SK-N-SH treated with all-trans-retinoic acid at 6 μM for 48 hours (cell line): ENCODE data around the gene CPXM2.

Experiments
- BACH2 ChIP-seq: fragments of 250-450 bp; sonication (Bioruptor Pico); IDR thresholded peaks from 2 replicates; pipeline ENCODE4 v1.9.0; 2021; ENCODE audit warnings: mild to moderate bottlenecking, borderline replicate concordance
- ISL1 ChIP-seq: fragments of 250-450 bp; sonication (Bioruptor Pico); IDR thresholded peaks from 2 replicates; pipeline ENCODE4 v2.1.2; 2022; ENCODE audit warnings: mild to moderate bottlenecking, moderate library complexity
- SNAI2 ChIP-seq: fragments of 250-450 bp; sonication (Bioruptor Pico); IDR thresholded peaks from 2 replicates; pipeline ENCODE4 v1.5.0; 2020; ENCODE audit warnings: mild to moderate bottlenecking, moderate library complexity
- ZC3H10 ChIP-seq: fragments of 250-450 bp; sonication (Bioruptor Pico); IDR thresholded peaks from 2 replicates; pipeline ENCODE4 v1.5.1; 2021; ENCODE audit warnings: mild to moderate bottlenecking, moderate library complexity
- ZFP3 ChIP-seq: fragments of 250-450 bp; sonication (Bioruptor Pico); IDR thresholded peaks from 2 replicates; pipeline ENCODE4 v1.5.0; 2020; ENCODE audit warnings: mild to moderate bottlenecking, moderate library complexity
- TF ChIP-seq, protein P1 (sequence below): fragments of 250-450 bp; sonication (Bioruptor Pico); IDR thresholded peaks from 2 replicates; pipeline ENCODE4 v1.8.0; 2020; ENCODE audit warnings: mild to moderate bottlenecking, moderate library complexity, borderline replicate concordance
- TF ChIP-seq, protein P2 (sequence below): fragments of 250-450 bp; sonication (Bioruptor Pico); IDR thresholded peaks from 2 replicates; pipeline ENCODE4 v1.5.1; 2020; ENCODE audit warnings: low read depth, mild to moderate bottlenecking, moderate library complexity

DNA sequence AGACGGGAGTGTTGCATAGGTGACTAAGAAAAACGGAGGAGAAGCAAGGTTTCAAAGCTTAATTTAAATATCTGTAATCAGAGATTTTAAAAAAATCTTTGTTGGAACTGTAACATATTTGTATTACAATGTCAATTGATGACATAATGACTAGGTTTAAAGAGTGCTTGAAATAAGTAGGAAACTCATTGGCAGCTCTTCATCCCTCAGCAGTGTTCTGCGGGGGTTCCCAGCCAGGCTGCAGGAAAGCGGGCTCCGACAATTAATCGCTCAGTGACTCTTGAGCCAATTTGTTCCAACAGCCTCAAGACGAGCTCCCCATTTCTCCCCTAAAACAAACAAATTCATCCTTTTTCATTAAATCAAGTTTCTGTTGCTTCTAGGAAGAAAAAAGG is 22.6 kb downstream of the CPXM2 start:
- no peak for TF ChIP-seq SNAI2
- TF ChIP-seq, protein P1, sequence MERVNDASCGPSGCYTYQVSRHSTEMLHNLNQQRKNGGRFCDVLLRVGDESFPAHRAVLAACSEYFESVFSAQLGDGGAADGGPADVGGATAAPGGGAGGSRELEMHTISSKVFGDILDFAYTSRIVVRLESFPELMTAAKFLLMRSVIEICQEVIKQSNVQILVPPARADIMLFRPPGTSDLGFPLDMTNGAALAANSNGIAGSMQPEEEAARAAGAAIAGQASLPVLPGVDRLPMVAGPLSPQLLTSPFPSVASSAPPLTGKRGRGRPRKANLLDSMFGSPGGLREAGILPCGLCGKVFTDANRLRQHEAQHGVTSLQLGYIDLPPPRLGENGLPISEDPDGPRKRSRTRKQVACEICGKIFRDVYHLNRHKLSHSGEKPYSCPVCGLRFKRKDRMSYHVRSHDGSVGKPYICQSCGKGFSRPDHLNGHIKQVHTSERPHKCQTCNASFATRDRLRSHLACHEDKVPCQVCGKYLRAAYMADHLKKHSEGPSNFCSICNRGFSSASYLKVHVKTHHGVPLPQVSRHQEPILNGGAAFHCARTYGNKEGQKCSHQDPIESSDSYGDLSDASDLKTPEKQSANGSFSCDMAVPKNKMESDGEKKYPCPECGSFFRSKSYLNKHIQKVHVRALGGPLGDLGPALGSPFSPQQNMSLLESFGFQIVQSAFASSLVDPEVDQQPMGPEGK (CRISPR knock-in tag) = no peak
- no peak for TF ChIP-seq ISL1 (CRISPR knock-in tag)
- no peak for TF ChIP-seq ZC3H10 (CRISPR knock-in tag)
- TF ChIP-seq, protein P2, sequence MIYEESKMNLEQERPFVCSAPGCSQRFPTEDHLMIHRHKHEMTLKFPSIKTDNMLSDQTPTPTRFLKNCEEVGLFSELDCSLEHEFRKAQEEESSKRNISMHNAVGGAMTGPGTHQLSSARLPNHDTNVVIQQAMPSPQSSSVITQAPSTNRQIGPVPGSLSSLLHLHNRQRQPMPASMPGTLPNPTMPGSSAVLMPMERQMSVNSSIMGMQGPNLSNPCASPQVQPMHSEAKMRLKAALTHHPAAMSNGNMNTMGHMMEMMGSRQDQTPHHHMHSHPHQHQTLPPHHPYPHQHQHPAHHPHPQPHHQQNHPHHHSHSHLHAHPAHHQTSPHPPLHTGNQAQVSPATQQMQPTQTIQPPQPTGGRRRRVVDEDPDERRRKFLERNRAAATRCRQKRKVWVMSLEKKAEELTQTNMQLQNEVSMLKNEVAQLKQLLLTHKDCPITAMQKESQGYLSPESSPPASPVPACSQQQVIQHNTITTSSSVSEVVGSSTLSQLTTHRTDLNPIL = no peak
- TF ChIP-seq BACH2 (CRISPR knock-in tag) = no peak
- no peak for TF ChIP-seq ZFP3 (CRISPR knock-in tag)
